Measurements from ENCODE around the gene SIN3A.
"Not testable (repeated sequence)": the region's sequence is repeated elsewhere in the genome, so short reads cannot be mapped to it uniquely, and the experiment has no call there.

SIN3A gene

GRCh38 chr15:75403892-75404291 is 47.6 kb downstream of the SIN3A start:
- Histone ChIP-seq H3K4me1 (ENCODE audit: control insufficient read depth in 5 of 5, insufficient read depth in 5 of 5, low read length in 5 of 5) (no peaks in the 10 kb centered on the region), H3K9me3 (ENCODE audit: control insufficient read depth in 5 of 5, low read length in 5 of 5) (no peaks in the 10 kb centered on the region), H3K9ac (ENCODE audit: low read length in 5 of 5) (no peak overlapping the region), H3K4me3 (ENCODE audit: low read depth in 1 of 5, low read length in 5 of 5) (no peak overlapping the region), H3K36me3 (ENCODE audit: control insufficient read depth in 5 of 5, insufficient read depth in 5 of 5, low read length in 5 of 5) (peaks cover 36 to 78% (median 68%) of the 10 kb centered on the region in 5 donors), H3K27ac (ENCODE audit: low read depth, low read length) (no peak overlapping the region), H3K27me3 (ENCODE audit: control insufficient read depth in 5 of 5, insufficient read depth in 4 of 5, low read length in 5 of 5) (no peaks in the 10 kb centered on the region)

- H3K4me3 ChIP-seq (ENCODE audit: low read depth in 1 of 5, low read length in 5 of 5) = no peak overlapping the region
- H3K27me3 ChIP-seq (ENCODE audit: control insufficient read depth in 5 of 5, insufficient read depth in 4 of 5, low read length in 5 of 5) = no peaks in the 10 kb centered on the region
- H3K9me3 ChIP-seq (ENCODE audit: control insufficient read depth in 5 of 5, low read length in 5 of 5) = no peaks in the 10 kb centered on the region
- H3K4me1 ChIP-seq (ENCODE audit: control insufficient read depth in 5 of 5, insufficient read depth in 5 of 5, low read length in 5 of 5) = peaks cover 0 to 2% (median 0%) of the 10 kb centered on the region in 5 donors
- no peak overlapping the region for H3K27ac ChIP-seq (ENCODE audit: low read depth, low read length)
- no peak overlapping the region for H3K9ac ChIP-seq (ENCODE audit: low read length in 5 of 5)
- peaks cover 40 to 91% (median 77%) of the 10 kb centered on the region in 5 donors for H3K36me3 ChIP-seq (ENCODE audit: control insufficient read depth in 5 of 5, insufficient read depth in 5 of 5, low read length in 5 of 5)
These were observed 54.0 kb downstream of the SIN3A start for GRCh38 chr15:75397494-75397893.

DNA sequence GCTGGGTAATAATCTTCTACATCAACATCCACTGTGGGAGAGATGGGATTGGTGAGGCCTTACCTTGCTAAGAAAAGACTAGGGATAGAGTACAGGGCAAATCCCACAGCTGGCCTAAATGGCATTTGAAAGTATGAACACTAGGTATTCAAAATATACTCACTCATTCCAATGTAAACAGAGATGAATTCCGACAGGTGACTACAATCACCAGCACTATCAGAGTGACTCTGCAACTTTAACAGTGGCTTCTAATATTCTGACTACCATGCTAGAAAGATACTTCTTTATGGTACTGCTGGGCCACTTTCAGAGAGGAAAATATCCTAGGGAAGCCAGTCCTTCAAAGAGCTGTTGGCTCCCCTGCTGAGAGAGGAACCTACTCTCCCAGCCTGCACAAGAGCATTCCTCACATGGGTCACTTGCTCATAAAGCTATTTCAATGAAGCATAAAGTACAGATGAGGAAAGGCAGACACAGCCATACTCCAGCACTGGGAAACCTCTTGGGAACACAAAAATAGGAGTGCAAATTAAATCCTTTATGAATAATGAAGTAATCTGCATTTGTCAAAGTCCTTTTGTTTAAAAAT is 61.6 kb downstream of the SIN3A start:
- H3K4me3 ChIP-seq (ENCODE audit: low read depth in 1 of 5, low read length in 5 of 5) = no peak overlapping the region
- H3K4me1 ChIP-seq (ENCODE audit: control insufficient read depth in 5 of 5, insufficient read depth in 5 of 5, low read length in 5 of 5) = peaks cover 0 to 10% (median 3%) of the 10 kb centered on the region in 5 donors
- peaks cover 44 to 85% (median 82%) of the 10 kb centered on the region in 5 donors for H3K36me3 ChIP-seq (ENCODE audit: control insufficient read depth in 5 of 5, insufficient read depth in 5 of 5, low read length in 5 of 5)
- H3K27ac ChIP-seq (ENCODE audit: low read depth, low read length) = no peak overlapping the region
- no peak overlapping the region for H3K9ac ChIP-seq (ENCODE audit: low read length in 5 of 5)
- H3K27me3 ChIP-seq (ENCODE audit: control insufficient read depth in 5 of 5, insufficient read depth in 4 of 5, low read length in 5 of 5) = no peaks in the 10 kb centered on the region
- H3K9me3 ChIP-seq (ENCODE audit: control insufficient read depth in 5 of 5, low read length in 5 of 5) = no peaks in the 10 kb centered on the region

GRCh38 chr15:75383986-75384385 is 67.5 kb downstream of the SIN3A start:
- not testable (repeated sequence) for H3K27me3 ChIP-seq (ENCODE audit: control insufficient read depth in 5 of 5, insufficient read depth in 4 of 5, low read length in 5 of 5); H3K9ac ChIP-seq (ENCODE audit: low read length in 5 of 5); H3K4me1 ChIP-seq (ENCODE audit: control insufficient read depth in 5 of 5, insufficient read depth in 5 of 5, low read length in 5 of 5); H3K9me3 ChIP-seq (ENCODE audit: control insufficient read depth in 5 of 5, low read length in 5 of 5); H3K27ac ChIP-seq (ENCODE audit: low read depth, low read length); H3K4me3 ChIP-seq (ENCODE audit: low read depth in 1 of 5, low read length in 5 of 5)
- H3K36me3 ChIP-seq (ENCODE audit: control insufficient read depth in 5 of 5, insufficient read depth in 5 of 5, low read length in 5 of 5) = peaks cover 45 to 88% (median 73%) of the 10 kb centered on the region in 5 donors

DNA sequence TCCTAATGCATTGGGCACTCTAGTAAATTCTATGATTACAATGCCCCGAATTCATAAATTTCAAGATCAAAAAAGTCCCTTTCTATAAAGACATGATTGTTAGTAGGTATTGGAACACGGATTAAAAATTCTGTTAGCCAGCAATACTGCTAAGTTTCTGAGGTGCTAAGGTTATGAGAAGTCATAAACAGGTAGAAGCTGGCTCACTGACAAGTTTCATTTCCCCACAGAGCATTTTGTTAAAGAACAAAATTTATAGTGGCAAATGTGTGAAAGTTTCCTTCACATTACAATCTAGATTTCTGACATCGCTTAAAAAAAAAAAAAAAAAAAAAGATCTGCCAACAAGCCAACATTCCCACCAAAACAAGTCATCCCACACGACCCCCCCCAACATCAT is 70.7 kb downstream of the SIN3A start:
- no peak overlapping the region for H3K27ac ChIP-seq (ENCODE audit: low read depth, low read length)
- H3K4me3 ChIP-seq (ENCODE audit: low read depth in 1 of 5, low read length in 5 of 5) = no peak overlapping the region
- peaks cover 0 to 2% (median 0%) of the 10 kb centered on the region in 5 donors for H3K4me1 ChIP-seq (ENCODE audit: control insufficient read depth in 5 of 5, insufficient read depth in 5 of 5, low read length in 5 of 5)
- no peaks in the 10 kb centered on the region for H3K9me3 ChIP-seq (ENCODE audit: control insufficient read depth in 5 of 5, low read length in 5 of 5)
- peaks cover 42 to 85% (median 59%) of the 10 kb centered on the region in 5 donors for H3K36me3 ChIP-seq (ENCODE audit: control insufficient read depth in 5 of 5, insufficient read depth in 5 of 5, low read length in 5 of 5)
- H3K9ac ChIP-seq (ENCODE audit: low read length in 5 of 5) = no peak overlapping the region
- no peaks in the 10 kb centered on the region for H3K27me3 ChIP-seq (ENCODE audit: control insufficient read depth in 5 of 5, insufficient read depth in 4 of 5, low read length in 5 of 5)

- peaks cover 24 to 59% (median 47%) of the 10 kb centered on the region in 5 donors for H3K36me3 ChIP-seq (ENCODE audit: control insufficient read depth in 5 of 5, insufficient read depth in 5 of 5, low read length in 5 of 5)
- no peak overlapping the region for H3K27ac ChIP-seq (ENCODE audit: low read depth, low read length)
- no peaks in the 10 kb centered on the region for H3K27me3 ChIP-seq (ENCODE audit: control insufficient read depth in 5 of 5, insufficient read depth in 4 of 5, low read length in 5 of 5)
- H3K4me1 ChIP-seq (ENCODE audit: control insufficient read depth in 5 of 5, insufficient read depth in 5 of 5, low read length in 5 of 5) = peaks cover 5 to 31% (median 22%) of the 10 kb centered on the region in 5 donors
- no peak overlapping the region for H3K4me3 ChIP-seq (ENCODE audit: low read depth in 1 of 5, low read length in 5 of 5)
- no peak overlapping the region for H3K9ac ChIP-seq (ENCODE audit: low read length in 5 of 5)
- no peaks in the 10 kb centered on the region for H3K9me3 ChIP-seq (ENCODE audit: control insufficient read depth in 5 of 5, low read length in 5 of 5)
These were observed 79.4 kb downstream of the SIN3A start for GRCh38 chr15:75371901-75372688.

- H3K9me3 ChIP-seq (ENCODE audit: control insufficient read depth in 5 of 5, low read length in 5 of 5) = no peaks in the 10 kb centered on the region
- peaks cover 5 to 31% (median 22%) of the 10 kb centered on the region in 5 donors for H3K4me1 ChIP-seq (ENCODE audit: control insufficient read depth in 5 of 5, insufficient read depth in 5 of 5, low read length in 5 of 5)
- no peak overlapping the region for H3K4me3 ChIP-seq (ENCODE audit: low read depth in 1 of 5, low read length in 5 of 5)
- H3K9ac ChIP-seq (ENCODE audit: low read length in 5 of 5) = no peak overlapping the region
- H3K36me3 ChIP-seq (ENCODE audit: control insufficient read depth in 5 of 5, insufficient read depth in 5 of 5, low read length in 5 of 5) = peaks cover 22 to 59% (median 50%) of the 10 kb centered on the region in 5 donors
- no peaks in the 10 kb centered on the region for H3K27me3 ChIP-seq (ENCODE audit: control insufficient read depth in 5 of 5, insufficient read depth in 4 of 5, low read length in 5 of 5)
- no peak overlapping the region for H3K27ac ChIP-seq (ENCODE audit: low read depth, low read length)
These were observed 80.0 kb downstream of the SIN3A start for GRCh38 chr15:75371486-75371885.

DNA sequence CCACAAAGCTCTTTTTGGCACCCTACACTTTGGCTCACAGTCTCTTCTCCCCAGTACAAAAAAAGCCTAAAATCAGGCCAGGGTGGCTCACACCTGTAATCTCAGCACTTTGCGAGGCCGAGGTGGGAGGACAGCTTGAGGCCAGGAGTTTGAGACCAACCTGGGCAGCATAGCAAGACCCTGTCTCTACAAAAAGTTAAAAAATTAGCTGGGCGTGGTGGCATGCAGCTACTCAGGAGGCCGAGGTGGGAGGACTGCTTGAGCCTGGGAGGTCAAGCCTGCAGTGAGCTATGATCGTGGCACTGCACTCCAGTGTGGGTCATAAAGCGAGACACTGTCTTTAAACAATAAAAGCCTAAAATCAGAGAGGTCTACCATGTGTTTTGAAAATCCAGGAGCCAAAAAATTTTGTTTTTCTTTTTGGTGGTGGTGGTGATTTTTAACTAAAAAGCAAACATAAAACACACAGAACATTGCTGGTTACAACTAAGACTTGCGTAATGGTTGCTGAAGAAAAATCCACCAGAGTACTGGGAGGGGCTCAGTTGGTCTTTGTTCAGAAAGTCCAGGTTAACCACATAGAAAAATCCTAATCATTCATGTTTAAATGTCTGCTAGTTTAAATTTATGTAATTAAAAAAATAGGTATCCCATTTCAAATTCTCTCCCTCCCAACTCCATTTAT is 81.5 kb downstream of the SIN3A start:
- Histone ChIP-seq H3K27ac (ENCODE audit: low read depth, low read length) (peak overlapping the region; percentile 99), H3K27me3 (ENCODE audit: control insufficient read depth in 5 of 5, insufficient read depth in 4 of 5, low read length in 5 of 5) (no peaks in the 10 kb centered on the region), H3K9me3 (ENCODE audit: control insufficient read depth in 5 of 5, low read length in 5 of 5) (no peaks in the 10 kb centered on the region), H3K4me3 (ENCODE audit: low read depth in 1 of 5, low read length in 5 of 5) (peak overlapping the region in 1 of 5 donors; percentile 82), H3K36me3 (ENCODE audit: control insufficient read depth in 5 of 5, insufficient read depth in 5 of 5, low read length in 5 of 5) (peaks cover 19 to 60% (median 56%) of the 10 kb centered on the region in 5 donors), H3K9ac (ENCODE audit: low read length in 5 of 5) (peak overlapping the region in 2 of 5 donors; percentile 98 to 99), H3K4me1 (ENCODE audit: control insufficient read depth in 5 of 5, insufficient read depth in 5 of 5, low read length in 5 of 5) (peaks cover 5 to 27% (median 22%) of the 10 kb centered on the region in 5 donors)

DNA sequence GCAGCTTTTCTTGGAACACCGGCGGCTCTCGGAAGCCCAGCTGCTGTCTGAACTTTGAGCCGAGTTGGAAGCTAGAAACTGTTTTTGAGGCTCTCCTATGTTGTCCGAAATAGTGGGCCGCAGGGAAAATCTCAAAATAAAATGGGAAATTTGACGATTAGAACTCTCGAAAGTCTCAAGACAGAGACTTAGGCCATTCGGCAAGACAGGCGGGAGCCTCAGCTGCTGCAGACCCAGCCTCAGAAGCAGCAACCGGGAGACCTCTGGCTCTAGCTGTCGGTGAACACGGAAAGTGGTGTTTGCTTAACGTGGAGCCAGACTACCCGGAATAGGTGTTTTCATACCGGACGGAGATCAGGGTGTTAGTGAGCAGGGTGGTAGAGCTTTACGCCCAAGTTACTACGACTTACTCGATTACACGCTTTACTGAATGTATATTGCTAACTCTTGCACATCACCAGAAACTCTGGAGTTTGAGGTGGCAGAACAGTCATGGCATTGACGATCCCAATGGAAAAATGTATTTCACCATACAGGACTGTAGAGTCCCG is 82.7 kb downstream of the SIN3A start:
- Histone ChIP-seq H3K27me3 (ENCODE audit: control insufficient read depth in 5 of 5, insufficient read depth in 4 of 5, low read length in 5 of 5) (no peaks in the 10 kb centered on the region), H3K9me3 (ENCODE audit: control insufficient read depth in 5 of 5, low read length in 5 of 5) (no peaks in the 10 kb centered on the region), H3K27ac (ENCODE audit: low read depth, low read length) (peak overlapping the region; percentile 99), H3K9ac (ENCODE audit: low read length in 5 of 5) (peak overlapping the region; percentile 90 to 99 (median 99)), H3K4me3 (ENCODE audit: low read depth in 1 of 5, low read length in 5 of 5) (peak overlapping the region; percentile 78 to 88 (median 81)), H3K36me3 (ENCODE audit: control insufficient read depth in 5 of 5, insufficient read depth in 5 of 5, low read length in 5 of 5) (peaks cover 10 to 62% (median 58%) of the 10 kb centered on the region in 5 donors), H3K4me1 (ENCODE audit: control insufficient read depth in 5 of 5, insufficient read depth in 5 of 5, low read length in 5 of 5) (peaks cover 5 to 27% (median 22%) of the 10 kb centered on the region in 5 donors)
